HEK293 (cell line): ENCODE measurements around the gene FAM20B.

Experiments used
- CTCF ChIA-PET: fragments of 350-600 bp; formaldehyde crosslinking; extraction: SDS; loops from one replicate; lab custom pipeline; 2021; ENCODE audit warnings: antibody characterized with exemption; lab: Yijun Ruan, JAX
- POLR2A ChIA-PET: fragments of 300-600 bp; formaldehyde crosslinking; extraction: SDS; loops from one replicate; lab custom pipeline; 2020; ENCODE audit warnings: antibody characterized with exemption, inconsistent platforms; lab: Yijun Ruan, JAX
- H3K27ac ChIP-seq: fragments of 200-500 bp; sonication (Bioruptor generic); 2 replicates; pipeline ENCODE4 v1.5.1; 2014; ENCODE audit warnings: low read depth, low read length, control low read depth, inconsistent platforms; ENCODE audit errors: extremely low read depth
- H3K36me3 ChIP-seq, 2 experiments: fragments of 200-500 bp in 1 of 2; sonication (Bioruptor generic) in 1 of 2; 1 replicate in 1 of 2; 2 replicates in 1 of 2; pipeline ENCODE4 v1.5.1; 2014 to 2017; ENCODE audit warnings: inconsistent platforms in 2 of 2, low read length in 2 of 2; ENCODE audit not compliant: control insufficient read depth in 2 of 2, insufficient read depth in 1 of 2
- H3K4me1 ChIP-seq: fragments of 200-500 bp; sonication (Bioruptor generic); 2 replicates; pipeline ENCODE4 v1.5.1; 2014; ENCODE audit warnings: mild to moderate bottlenecking, low read length, inconsistent platforms; ENCODE audit not compliant: control insufficient read depth, insufficient read depth
- H3K4me3 ChIP-seq: 2 replicates; pipeline ENCODE4 v1.5.1; 2011; ENCODE audit warnings: low read depth, mild to moderate bottlenecking, control low read depth, low read length, moderate library complexity
- H3K9me3 ChIP-seq: fragments of 200-500 bp; sonication (Bioruptor generic); 2 replicates; pipeline ENCODE4 v1.5.1; 2014; ENCODE audit warnings: low read depth, low read length, inconsistent platforms; ENCODE audit not compliant: control insufficient read depth, insufficient read depth
- AEBP2 ChIP-seq: fragments of 450-650 bp; formaldehyde crosslinking; IDR thresholded peaks from 2 replicates; pipeline ENCODE4 v1.5.1; 2016; ENCODE audit warnings: missing biosample characterization, missing genetic modification characterization, borderline replicate concordance
- ATF2 ChIP-seq: fragments of 450-650 bp; formaldehyde crosslinking; IDR thresholded peaks from 2 replicates; pipeline ENCODE4 v1.5.1; 2016; ENCODE audit warnings: missing biosample characterization, missing genetic modification characterization, low read depth
- GLI2 ChIP-seq: fragments of 450-650 bp; formaldehyde crosslinking; IDR thresholded peaks from 2 replicates; pipeline ENCODE4; 2017; ENCODE audit warnings: missing biosample characterization, missing genetic modification characterization, low read depth, borderline replicate concordance
- KLF8 ChIP-seq: fragments of 450-650 bp; formaldehyde crosslinking; IDR thresholded peaks from 2 replicates; pipeline ENCODE4 v1.5.1; 2016; ENCODE audit warnings: missing biosample characterization, missing genetic modification characterization
- PRDM10 ChIP-seq: fragments of 450-650 bp; formaldehyde crosslinking; IDR thresholded peaks from 2 replicates; pipeline ENCODE4 v1.5.1; 2016; ENCODE audit warnings: missing biosample characterization, missing genetic modification characterization
- ZFP41 ChIP-seq: fragments of 450-650 bp; formaldehyde crosslinking; IDR thresholded peaks from 2 replicates; pipeline ENCODE4 v1.5.1; 2016; ENCODE audit warnings: missing biosample characterization, missing genetic modification characterization, borderline replicate concordance
- ZNF138 ChIP-seq: fragments of 450-650 bp; formaldehyde crosslinking; IDR thresholded peaks from 2 replicates; pipeline ENCODE4 v1.5.1; 2016; ENCODE audit warnings: missing biosample characterization, missing genetic modification characterization, borderline replicate concordance
- ZNF16 ChIP-seq: fragments of 450-650 bp; formaldehyde crosslinking; IDR thresholded peaks from 2 replicates; pipeline ENCODE4 v1.5.1; 2016; ENCODE audit warnings: low read depth, missing biosample characterization, missing genetic modification characterization
- ZNF266 ChIP-seq: fragments of 450-650 bp; formaldehyde crosslinking; IDR thresholded peaks from 2 replicates; pipeline ENCODE4 v1.5.1; 2016; ENCODE audit warnings: missing biosample characterization, missing genetic modification characterization, low read depth
- ZNF274 ChIP-seq, 2 experiments: fragments of 200-500 bp in 1 of 2; fragments of 450-650 bp in 1 of 2; sonication (Bioruptor generic) in 1 of 2; formaldehyde crosslinking in 1 of 2; IDR thresholded peaks; 2 replicates each; pipeline versions ENCODE4 v1.5.1 to v1.6.1; 2014 to 2016; ENCODE audit warnings: borderline replicate concordance in 1 of 2, inconsistent platforms in 1 of 2, low read length in 1 of 2, missing biosample characterization in 1 of 2, missing genetic modification characterization in 1 of 2
- ZNF280C ChIP-seq: fragments of 450-650 bp; formaldehyde crosslinking; IDR thresholded peaks from 2 replicates; pipeline ENCODE4 v1.5.1; 2016; ENCODE audit warnings: missing biosample characterization, missing genetic modification characterization
- ZNF391 ChIP-seq: fragments of 450-650 bp; formaldehyde crosslinking; IDR thresholded peaks from 2 replicates; pipeline ENCODE4 v1.5.1; 2016; ENCODE audit warnings: low read depth, missing biosample characterization, missing genetic modification characterization, borderline replicate concordance
- ZNF580 ChIP-seq: fragments of 450-650 bp; formaldehyde crosslinking; IDR thresholded peaks from 2 replicates; pipeline ENCODE4 v1.5.1; 2016; ENCODE audit warnings: missing biosample characterization, missing genetic modification characterization
- ZNF701 ChIP-seq: fragments of 450-650 bp; formaldehyde crosslinking; IDR thresholded peaks from 2 replicates; pipeline ENCODE4 v1.5.1; 2016; ENCODE audit warnings: missing biosample characterization, missing genetic modification characterization
- ZNF768 ChIP-seq: fragments of 450-650 bp; formaldehyde crosslinking; IDR thresholded peaks from 2 replicates; pipeline ENCODE4 v1.5.1; 2018; ENCODE audit warnings: missing biosample characterization, mild to moderate bottlenecking, missing genetic modification characterization
- ZSCAN18 ChIP-seq: fragments of 450-650 bp; formaldehyde crosslinking; IDR thresholded peaks from 2 replicates; pipeline ENCODE4 v1.5.1; 2016; ENCODE audit warnings: missing biosample characterization, missing genetic modification characterization

FAM20B gene

GRCh38 chr1:179016706-179017382 lies 8.8 kb upstream of the FAM20B start (continued):
- peak; percentile 75 for TF ChIP-seq PRDM10 (tag by site-specific recombination)
- no peak for TF ChIP-seq ZNF138 (tag by site-specific recombination)
- TF ChIP-seq ATF2 (tag by site-specific recombination) = no peak

- ChIA-PET CTCF (interaction anchor here (0.8 to 2.2 kb wide), 4 partner anchors 10 to 718 kb away, joined by 3 to 18 read pairs (median 4); no protein-coding TSS in a partner anchor), POLR2A (interaction anchor here (0.6 to 1.5 kb wide), 5 partner anchors 9 to 269 kb away, joined by 3 to 6 read pairs (median 4); partner anchors contain the start of gene TOR3A)
- no peaks in the 10 kb centered on the region for H3K36me3 ChIP-seq
- no peaks in the 10 kb centered on the region for H3K9me3 ChIP-seq
- H3K4me1 ChIP-seq = peaks cover 7% of the 10 kb centered on the region
- no peak overlapping the region for H3K4me3 ChIP-seq
- no peak overlapping the region; the same call in 1 of the 2 replicates for H3K27ac ChIP-seq
- TF ChIP-seq ZNF580 (tag by site-specific recombination) = no peak
- no peak for TF ChIP-seq ZNF266
- TF ChIP-seq KLF8 (tag by site-specific recombination) = no peak
- no peak for TF ChIP-seq ZNF16 (tag by site-specific recombination)
- no peak for TF ChIP-seq ZNF280C
- no peak for TF ChIP-seq ZNF701
- no peak for TF ChIP-seq ZNF391 (tag by site-specific recombination)
- TF ChIP-seq ZFP41 (tag by site-specific recombination) = no peak
- TF ChIP-seq PRDM10 (tag by site-specific recombination) = peak; percentile 41
- no peak for TF ChIP-seq AEBP2 (tag by site-specific recombination)
- TF ChIP-seq ZNF768 (tag by site-specific recombination) = 0 out of 2 replicates have a peak, but pooled peaks have one; percentile 47
- no peak for TF ChIP-seq ZSCAN18 (tag by site-specific recombination)
- no peak for TF ChIP-seq ZNF274 (IDR thresholded peaks at IDR 0.05; ENCODE audit: low read length)
- TF ChIP-seq ZNF274 (tag by site-specific recombination; IDR thresholded peaks at IDR 0.05; ENCODE audit: borderline replicate concordance) = no peak
- TF ChIP-seq GLI2 = no peak
Measured at GRCh38 chr1:179017383-179018326, 8.0 kb upstream of the FAM20B start.
